ENCODE results near the gene DYSF.

The DYSF gene

GRCh38 chr2:71715951-71716696 is 262.8 kb downstream of the DYSF start:
- DNase-seq, result no peak

- DNase-seq, result peak; percentile 88
These were observed 263.6 kb downstream of the DYSF start for GRCh38 chr2:71716697-71717624.

GRCh38 chr2:71718686-71719085 is 265.3 kb downstream of the DYSF start:
- DNase-seq, result no peak

- no peak for DNase-seq
These were observed 266.3 kb downstream of the DYSF start for GRCh38 chr2:71719520-71720282.

GRCh38 chr2:71720283-71720560 is 266.9 kb downstream of the DYSF start:
- DNase-seq, result peak; percentile 31

- DNase-seq, result peak; percentile 8
These were observed 267.4 kb downstream of the DYSF start for GRCh38 chr2:71720596-71721361.

- DNase-seq, result no peak
These were observed 268.0 kb downstream of the DYSF start for GRCh38 chr2:71721362-71721665.

GRCh38 chr2:71721669-71722068 is 268.3 kb downstream of the DYSF start:
- DNase-seq, result no peak

- no peak for DNase-seq
These were observed 268.9 kb downstream of the DYSF start for GRCh38 chr2:71722286-71722685.

- no peak for DNase-seq
These were observed 271.4 kb downstream of the DYSF start for GRCh38 chr2:71724793-71725192.

GRCh38 chr2:71725836-71726235 is 272.5 kb downstream of the DYSF start:
- DNase-seq, result no peak

GRCh38 chr2:71727562-71727961 is 274.2 kb downstream of the DYSF start:
- no peak for DNase-seq

- no peak for DNase-seq
These were observed 274.7 kb downstream of the DYSF start for GRCh38 chr2:71728036-71728435.

- DNase-seq, result no peak
These were observed 277.5 kb downstream of the DYSF start for GRCh38 chr2:71730785-71731383.

GRCh38 chr2:71734620-71735019 is 281.3 kb downstream of the DYSF start:
- DNase-seq, result no peak

- DNase-seq, result no peak
These were observed 282.3 kb downstream of the DYSF start for GRCh38 chr2:71735676-71736075.

Measured in EL (cell line).